T-helper 1 cell treated with Interleukin-12 subunit alpha and Interleukin-12 subunit beta and Interleukin-4 antibody, amounts not matched to agents 30 μg/mL and 1 μg/mL, for 36 hours (primary cell): ENCODE results near the gene WNT4.

Source experiments
- H3K27ac Mint-ChIP-seq: one replicate; pipeline ENCODE4 v1.8.0; 2021; ENCODE audit warnings: mild to moderate bottlenecking, mixed read lengths
- H3K27me3 Mint-ChIP-seq: one replicate; pipeline ENCODE4 v1.8.0; 2021; ENCODE audit warnings: low read depth, mixed read lengths
- H3K36me3 Mint-ChIP-seq: one replicate; pipeline ENCODE4 v1.8.0; 2021; ENCODE audit warnings: low read depth, mixed read lengths
- H3K4me1 Mint-ChIP-seq: one replicate; pipeline ENCODE4 v1.8.0; 2021; ENCODE audit warnings: low read depth, mixed read lengths
- H3K4me3 Mint-ChIP-seq: one replicate; pipeline ENCODE4 v1.8.0; 2021; ENCODE audit warnings: mild to moderate bottlenecking, moderate library complexity, mixed read lengths
- H3K9me3 Mint-ChIP-seq: one replicate; pipeline ENCODE4 v1.8.0; 2021; ENCODE audit warnings: mixed read lengths

WNT4 gene

DNA sequence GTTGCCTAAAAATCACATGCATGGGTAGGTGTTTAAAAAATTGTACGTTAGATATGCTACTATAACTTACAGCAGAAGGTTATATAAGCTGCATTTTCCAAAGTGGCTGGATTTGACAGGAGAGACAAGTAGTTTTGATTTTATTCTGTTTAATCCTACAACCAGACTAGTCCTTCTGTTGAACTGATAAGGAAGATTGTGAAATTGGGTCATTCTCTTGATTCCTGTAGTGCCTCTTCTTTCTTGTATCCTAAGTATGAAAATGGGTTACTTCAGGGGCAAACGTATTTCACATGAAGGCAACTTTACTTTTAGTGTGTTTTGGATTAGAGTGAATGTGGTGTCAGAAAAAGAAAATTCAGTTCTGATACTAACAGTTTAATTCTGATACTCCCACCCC lies 71.4 kb downstream of the WNT4 start:
- peaks cover 54% of the 10 kb centered on the region for H3K4me1 Mint-ChIP-seq
- H3K36me3 Mint-ChIP-seq = peaks cover 41% of the 10 kb centered on the region
- H3K9me3 Mint-ChIP-seq = no peaks in the 10 kb centered on the region
- H3K4me3 Mint-ChIP-seq = no peak overlapping the region
- no peak overlapping the region for H3K27ac Mint-ChIP-seq
- no peaks in the 10 kb centered on the region for H3K27me3 Mint-ChIP-seq
